Esophagus squamous epithelium (tissue), 5 donors: Measurements from ENCODE around the gene NPLOC4. TPM values are rescaled to one million over a fixed set of nuclear protein-coding genes. Genes with fewer than 3 reads are reported as not detected.

Source experiments
- DNase-seq: peaks from one replicate; lab custom pipeline; 2025; lab: John Stamatoyannopoulos, UW
- H3K27ac ChIP-seq, 4 donors: fragments of 200-600 bp; sonication (generic); one replicate each; pipeline ENCODE4 v1.5.1; 2016 to 2019; ENCODE audit warnings: mild to moderate bottlenecking in 1 of 4
- H3K27me3 ChIP-seq, 4 donors: fragments of 200-600 bp; sonication (generic); 1 replicate in 3 of 4; 2 replicates in 1 of 4; pipeline versions ENCODE4 v1.5.1 to v1.6.0; 2017 to 2021; ENCODE audit warnings: antibody characterized with exemption in 1 of 4
- H3K36me3 ChIP-seq, 3 donors: fragments of 200-600 bp; sonication (generic); one replicate each; pipeline ENCODE4 v1.5.1; 2016 to 2019
- H3K4me1 ChIP-seq, 3 donors: fragments of 200-600 bp; sonication (generic); one replicate each; pipeline ENCODE4 v1.5.1; 2017 to 2019
- H3K4me3 ChIP-seq, 4 donors: fragments of 200-600 bp; sonication (generic); 1 replicate in 3 of 4; 2 replicates in 1 of 4; pipeline ENCODE4 v1.5.1; 2016 to 2019; ENCODE audit warnings: mild to moderate bottlenecking in 2 of 4, moderate library complexity in 1 of 4
- H3K9me3 ChIP-seq, 3 donors: fragments of 200-600 bp; sonication (generic); one replicate each; pipeline ENCODE4 v1.5.1; 2016 to 2019
- CTCF ChIP-seq, 6 experiments: fragments of 450-650 bp in 4 of 6; fragments of 200-600 bp in 2 of 6; sonication (generic) in 2 of 6; IDR thresholded peaks; one replicate each; pipeline ENCODE4 v1.5.1; 2016 to 2019; ENCODE audit warnings: antibody characterized with exemption in 6 of 6, mild to moderate bottlenecking in 4 of 6, moderate library complexity in 4 of 6
- POLR2A ChIP-seq, 4 donors: fragments of 450-650 bp; IDR thresholded peaks; one replicate each; pipeline ENCODE4 v1.6.1; 2017; ENCODE audit warnings: antibody characterized with exemption in 4 of 4, mild to moderate bottlenecking in 4 of 4, moderate library complexity in 3 of 4
- WGBS, 2 donors: methylation state at CpG; one replicate each; pipeline ENCODE4 v1.1.5; 2018; 5-methylcytosine and 5-hydroxymethylcytosine counted together
- intact Hi-C: fragments of 100-400 bp; cut with DNase I; formaldehyde crosslinking; loops from one replicate; pipeline ENCODE4 v1.15.0; 2022
- total RNA-seq, 4 donors: library from RNA; depleted of rRNA; stranded (reverse); fragments of >200 nt; gene quantifications; one replicate each; pipeline ENCODE4 v1.1.0, GENCODE V29; 2016
- donor health status: DM: yes; HTN: yes; CAD: no.

NPLOC4 gene
- total RNA-seq, 4 donors from 2014 or later = 49.0 to 80.9 (median 62.4) TPM

DNA sequence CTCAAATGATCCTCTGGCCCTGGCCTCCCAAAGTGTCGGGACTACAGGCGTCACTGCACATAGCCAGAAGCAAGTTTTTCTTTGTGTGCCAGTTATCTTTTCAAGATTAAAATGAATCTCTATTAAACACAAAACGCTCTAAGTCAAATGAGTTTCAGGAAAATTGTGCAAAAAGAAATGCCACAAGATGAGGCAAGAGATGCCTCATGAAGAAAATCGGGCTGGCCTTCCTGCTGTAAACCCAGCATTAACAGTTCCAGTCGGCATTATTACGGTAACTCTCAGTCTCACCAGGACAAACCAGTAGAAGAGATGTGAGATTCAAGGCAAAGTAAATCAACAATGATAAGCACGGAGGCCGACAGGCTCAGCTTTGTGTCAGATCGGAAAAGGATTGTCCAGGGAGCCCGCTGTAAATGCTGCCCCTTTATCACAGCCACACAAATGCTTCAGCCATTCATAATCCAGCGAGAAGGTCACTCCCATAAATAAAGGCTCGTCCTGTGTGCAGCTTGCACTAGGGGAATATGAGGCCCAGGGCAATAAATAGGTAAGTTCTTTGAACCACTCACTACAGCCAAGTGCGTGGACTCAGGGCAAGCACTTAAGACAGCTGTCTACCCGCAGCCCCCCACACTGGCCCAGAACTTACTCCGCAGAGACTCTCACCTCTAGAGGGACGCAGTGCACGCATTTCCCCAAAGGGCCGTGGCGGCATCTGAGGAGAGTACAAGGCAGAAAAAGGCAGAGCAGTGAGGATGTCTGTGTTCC lies 27.2 kb downstream of the NPLOC4 start:
- no peak overlapping the region for H3K4me3 ChIP-seq
- intact Hi-C loops = no loop called here
- no peak for TF ChIP-seq POLR2A (IDR thresholded peaks at IDR 0.05)
- no peak for TF ChIP-seq CTCF (IDR thresholded peaks at IDR 0.05)
- H3K27me3 ChIP-seq = no peaks in the 10 kb centered on the region
- no peaks in the 10 kb centered on the region for H3K9me3 ChIP-seq
- no peak for DNase-seq
- H3K27ac ChIP-seq = no peak overlapping the region
- 84 to 94% methylated on average over 18 to 19 of the region's 19 CpGs for whole genome bisulfite sequencing, 2 donors
- peaks cover 0 to 5% (median 4%) of the 10 kb centered on the region in 3 donors for H3K4me1 ChIP-seq
- peaks cover 17 to 98% (median 45%) of the 10 kb centered on the region in 3 donors for H3K36me3 ChIP-seq

DNA sequence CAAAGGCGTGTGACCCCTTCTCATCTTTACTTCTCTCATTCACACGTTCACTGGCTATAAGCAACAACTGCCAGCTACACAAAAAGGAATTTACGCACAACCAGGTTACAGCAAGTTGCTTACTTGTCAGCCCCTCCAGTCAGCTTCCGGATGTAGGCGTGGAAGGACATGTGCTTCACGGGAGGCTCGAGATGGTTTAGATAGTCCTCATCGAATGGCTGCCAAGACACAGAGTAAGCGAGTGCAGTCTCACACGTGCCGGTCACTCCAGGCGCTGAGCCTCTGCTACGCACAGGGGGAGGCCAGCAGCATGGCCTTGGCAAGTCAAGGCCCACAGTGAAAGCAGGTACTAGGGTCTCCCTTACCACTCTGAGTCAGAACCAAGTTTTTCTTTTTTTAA lies 28.3 kb downstream of the NPLOC4 start:
- intact Hi-C loops = no loop called here

GRCh38 chr17:81608082-81608481 lies 28.8 kb downstream of the NPLOC4 start:
- H3K4me1 ChIP-seq = no peaks in the 10 kb centered on the region

More for the DNA sequence above, 28.3 kb downstream of the NPLOC4 start:
- no peak overlapping the region for H3K27ac ChIP-seq
- 80 to 93% methylated on average over 13 of the region's 13 CpGs for WGBS, 2 donors
- H3K4me3 ChIP-seq = no peak overlapping the region
- TF ChIP-seq CTCF (IDR thresholded peaks at IDR 0.05) (no peak), POLR2A (IDR thresholded peaks at IDR 0.05) (no peak)
- no peaks in the 10 kb centered on the region for H3K4me1 ChIP-seq
- no peaks in the 10 kb centered on the region for H3K27me3 ChIP-seq
- H3K36me3 ChIP-seq = peaks cover 28 to 98% (median 56%) of the 10 kb centered on the region in 3 donors
- no peaks in the 10 kb centered on the region for H3K9me3 ChIP-seq
- no peak for DNase-seq

GRCh38 chr17:81607431-81607830 lies 29.5 kb downstream of the NPLOC4 start:
- Histone ChIP-seq H3K27ac (no peak overlapping the region), H3K27me3 (no peaks in the 10 kb centered on the region), H3K4me1 (no peaks in the 10 kb centered on the region), H3K4me3 (no peak overlapping the region), H3K9me3 (no peaks in the 10 kb centered on the region), H3K36me3 (peaks cover 24 to 98% (median 49%) of the 10 kb centered on the region in 3 donors)
- DNase-seq = no peak
- TF ChIP-seq POLR2A (IDR thresholded peaks at IDR 0.05) (no peak), CTCF (IDR thresholded peaks at IDR 0.05) (no peak)
- intact Hi-C loops = no loop called here
- 77 to 81% methylated on average over 6 of the region's 6 CpGs for WGBS, 2 donors

More at GRCh38 chr17:81608082-81608481, 28.8 kb downstream of the NPLOC4 start:
- 86 to 94% methylated on average over 3 of the region's 4 CpGs for WGBS, 2 donors
- no peaks in the 10 kb centered on the region for H3K9me3 ChIP-seq
- H3K27ac ChIP-seq = no peak overlapping the region
- no peak for TF ChIP-seq POLR2A (IDR thresholded peaks at IDR 0.05)
- TF ChIP-seq CTCF (IDR thresholded peaks at IDR 0.05) = no peak
- H3K4me3 ChIP-seq = no peak overlapping the region
- intact Hi-C loops = no loop called here
- peaks cover 28 to 98% (median 54%) of the 10 kb centered on the region in 3 donors for H3K36me3 ChIP-seq
- no peak for DNase-seq
- H3K27me3 ChIP-seq = no peaks in the 10 kb centered on the region

DNA sequence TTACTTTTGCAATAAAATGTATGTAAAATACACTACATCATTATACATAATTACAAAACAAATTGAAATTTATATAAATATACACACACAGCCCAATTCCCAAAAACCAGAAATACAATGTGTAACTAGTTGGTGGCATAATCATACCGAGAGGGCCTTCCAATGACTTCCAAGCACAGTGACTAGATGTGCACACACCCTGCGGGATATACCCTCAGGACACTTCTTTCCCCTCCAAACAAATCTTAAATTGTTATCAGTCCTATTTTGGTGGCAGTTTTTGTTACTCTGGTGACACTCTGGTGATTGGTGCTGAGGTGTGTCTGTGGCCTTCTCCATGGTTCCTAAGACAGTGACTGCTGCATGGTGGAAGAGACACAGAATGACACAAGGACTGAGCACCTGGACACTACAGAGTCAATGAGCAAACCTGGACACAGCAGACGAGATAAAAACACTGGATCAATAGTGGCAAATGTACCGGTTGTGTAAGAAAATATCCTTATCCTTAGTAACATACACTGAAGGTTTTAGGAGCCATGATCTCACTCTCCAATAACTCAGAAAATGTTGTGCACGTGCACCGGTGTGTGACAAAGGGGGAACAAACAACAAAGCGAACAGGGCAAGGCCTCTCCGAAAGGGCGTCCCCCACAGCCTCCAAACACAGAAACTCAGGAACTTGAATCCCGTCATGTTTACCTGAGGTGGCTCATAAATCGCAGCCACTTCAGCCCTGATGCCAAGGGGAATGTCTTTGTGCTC lies 32.9 kb downstream of the NPLOC4 start:
- Histone ChIP-seq H3K9me3 (no peaks in the 10 kb centered on the region), H3K4me3 (no peak overlapping the region), H3K27me3 (no peaks in the 10 kb centered on the region), H3K36me3 (peaks cover 26 to 98% (median 49%) of the 10 kb centered on the region in 3 donors), H3K27ac (no peak overlapping the region), H3K4me1 (peaks cover 0 to 12% (median 0%) of the 10 kb centered on the region in 3 donors)
- WGBS, 2 donors = 87% methylated on average over 11 of the region's 11 CpGs
- no peak for TF ChIP-seq POLR2A (IDR thresholded peaks at IDR 0.05)
- no peak for TF ChIP-seq CTCF (IDR thresholded peaks at IDR 0.05)
- DNase-seq = no peak
- intact Hi-C loops = no loop called here
